ENCODE data around the gene CHD5.

The CHD5 gene

GRCh38 chr1:6109688-6110087 lies 70.4 kb downstream of the CHD5 start:
- no peak for DNase-seq

GRCh38 chr1:6108937-6109614 lies 71.0 kb downstream of the CHD5 start:
- DNase-seq, result peak; percentile 14

GRCh38 chr1:6108476-6108875 lies 71.6 kb downstream of the CHD5 start:
- DNase-seq, result no peak

- DNase-seq, result no peak
Measured at GRCh38 chr1:6107409-6108356, 72.4 kb downstream of the CHD5 start.

GRCh38 chr1:6106977-6107376 lies 73.1 kb downstream of the CHD5 start:
- DNase-seq, result no peak

- DNase-seq, result no peak
Measured at GRCh38 chr1:6106321-6106731, 73.8 kb downstream of the CHD5 start.

- no peak for DNase-seq
Measured at GRCh38 chr1:6105763-6106162, 74.4 kb downstream of the CHD5 start.

GRCh38 chr1:6105218-6105679 lies 74.9 kb downstream of the CHD5 start:
- DNase-seq, result no peak

GRCh38 chr1:6104631-6105030 lies 75.5 kb downstream of the CHD5 start:
- DNase-seq, result no peak

- no peak for DNase-seq
Measured at GRCh38 chr1:6103854-6104530, 76.1 kb downstream of the CHD5 start.

GRCh38 chr1:6103111-6103853 lies 76.8 kb downstream of the CHD5 start:
- no peak for DNase-seq

- no peak for DNase-seq
Measured at GRCh38 chr1:6102532-6102845, 77.6 kb downstream of the CHD5 start.

GRCh38 chr1:6101826-6102531 lies 78.1 kb downstream of the CHD5 start:
- DNase-seq, result no peak

- DNase-seq, result no peak
Measured at GRCh38 chr1:6100861-6101783, 79.0 kb downstream of the CHD5 start.

- DNase-seq, result no peak
Measured at GRCh38 chr1:6099787-6100765, 80.0 kb downstream of the CHD5 start.

- no peak for DNase-seq
Measured at GRCh38 chr1:6099297-6099696, 80.8 kb downstream of the CHD5 start.

GRCh38 chr1:6098303-6099215 lies 81.6 kb downstream of the CHD5 start:
- no peak for DNase-seq

GRCh38 chr1:6097824-6098223 lies 82.3 kb downstream of the CHD5 start:
- no peak for DNase-seq

GRCh38 chr1:6097117-6097595 lies 83.0 kb downstream of the CHD5 start:
- no peak for DNase-seq
